ENCODE measurements around the gene THUMPD3.

Gene THUMPD3

GRCh38 chr3:9435316-9435715 is 72.5 kb downstream of the THUMPD3 start:
- no peaks in the 10 kb centered on the region for H3K4me1 ChIP-seq (ENCODE audit: control insufficient read depth in 5 of 5, insufficient read depth in 5 of 5, low read length in 5 of 5)
- no peak overlapping the region for H3K4me3 ChIP-seq (ENCODE audit: low read depth in 1 of 5, low read length in 5 of 5)
- no peak overlapping the region for H3K27ac ChIP-seq (ENCODE audit: low read depth, low read length)
- H3K9ac ChIP-seq (ENCODE audit: low read length in 5 of 5): no peak overlapping the region
- H3K9me3 ChIP-seq (ENCODE audit: control insufficient read depth in 5 of 5, low read length in 5 of 5): no peaks in the 10 kb centered on the region
- H3K27me3 ChIP-seq (ENCODE audit: control insufficient read depth in 5 of 5, insufficient read depth in 4 of 5, low read length in 5 of 5): no peaks in the 10 kb centered on the region
- peaks cover 81 to 98% (median 92%) of the 10 kb centered on the region in 5 donors for H3K36me3 ChIP-seq (ENCODE audit: control insufficient read depth in 5 of 5, insufficient read depth in 5 of 5, low read length in 5 of 5)
